HG02943 (cell line): Measurements from ENCODE around the gene ZNF839.
"Not testable (repeated sequence)": the region's sequence is repeated elsewhere in the genome, so short reads cannot be mapped to it uniquely, and the experiment has no call there.

Experiments used
- ATAC-seq: cut with Tn5 transposase; IDR thresholded peaks from one replicate; pipeline ENCODE4 v1.9.1; 2021; ENCODE audit warnings: mild to moderate bottlenecking, low read depth, moderate library complexity; ENCODE audit not compliant: unreplicated experiment

ZNF839 gene

GRCh38 chr14:102319351-102320032 lies at the start of gene ZNF839:
Gene ZNF839, plus strand, starts transcription at chr14:102319746. Its CDS starts 20 bp downstream, at chr14:102319766.
- peak; percentile 46 for ATAC-seq

GRCh38 chr14:102272392-102272791 lies 47.2 kb upstream of the ZNF839 start:
- ATAC-seq = no peak

- no peak for ATAC-seq
Observed at GRCh38 chr14:102275866-102276265, 43.7 kb upstream of the ZNF839 start.

- no peak for ATAC-seq
Observed at GRCh38 chr14:102277874-102278630, 41.5 kb upstream of the ZNF839 start.

GRCh38 chr14:102278631-102278935 lies 41.0 kb upstream of the ZNF839 start:
- ATAC-seq = no peak

- ATAC-seq = no peak
Observed at GRCh38 chr14:102279282-102279681, 40.3 kb upstream of the ZNF839 start.

GRCh38 chr14:102279688-102280348 lies 39.7 kb upstream of the ZNF839 start:
- no peak for ATAC-seq

- no peak for ATAC-seq
Observed at GRCh38 chr14:102280376-102280962, 39.1 kb upstream of the ZNF839 start.

GRCh38 chr14:102282751-102283465 lies 36.6 kb upstream of the ZNF839 start:
- ATAC-seq = no peak

GRCh38 chr14:102283631-102284129 lies 35.9 kb upstream of the ZNF839 start:
- no peak for ATAC-seq

GRCh38 chr14:102285106-102285505 lies 34.4 kb upstream of the ZNF839 start:
- ATAC-seq = no peak

- ATAC-seq = no peak
Observed at GRCh38 chr14:102288139-102288538, 31.4 kb upstream of the ZNF839 start.

- ATAC-seq = no peak
Observed at GRCh38 chr14:102292441-102292840, 27.1 kb upstream of the ZNF839 start.

- ATAC-seq = no peak
Observed at GRCh38 chr14:102293781-102294180, 25.8 kb upstream of the ZNF839 start.

GRCh38 chr14:102295270-102295669 lies 24.3 kb upstream of the ZNF839 start:
- ATAC-seq = no peak

GRCh38 chr14:102297436-102298170 lies 21.9 kb upstream of the ZNF839 start:
- ATAC-seq = no peak

GRCh38 chr14:102298303-102299070 lies 21.1 kb upstream of the ZNF839 start:
- ATAC-seq = not testable (repeated sequence)

- ATAC-seq = no peak
Observed at GRCh38 chr14:102303664-102304063, 15.9 kb upstream of the ZNF839 start.
